Fibroblast of skin of scalp (primary cell): ENCODE results near the gene RTKN. TPM values are rescaled to one million over a fixed set of nuclear protein-coding genes. Genes with fewer than 3 reads are reported as not detected.
A peak's percentile ranks its signal among the peaks of the same experiment; 100 is the strongest.
"Not testable (repeated sequence)": the region's sequence is repeated elsewhere in the genome, so short reads cannot be mapped to it uniquely, and the experiment has no call there.

Source experiments
- DNase-seq: peaks from one replicate; pipeline ENCODE4 v3.0.0-alpha.2; 2013
- polyA plus RNA-seq, 2 experiments: library from polyadenylated mRNA; unstranded; fragments of 120-200 nt; gene quantifications; one replicate each; pipeline ENCODE4 v1.2.1, GENCODE V29; 2013; ENCODE audit not compliant: insufficient read length in 2 of 2

Gene RTKN
- polyA plus RNA-seq (2013, experiment 1 of 2; ENCODE audit: insufficient read length), result 9.0 TPM
- 12.0 TPM for polyA plus RNA-seq (2013, experiment 2 of 2; ENCODE audit: insufficient read length)

- DNase-seq, result no peak
Observed at GRCh38 chr2:74441690-74442482, at the start of gene RTKN. Gene RTKN, minus strand, starts transcription at chr2:74441937. Its CDS starts 121 bp downstream, at chr2:74441816.

GRCh38 chr2:74489906-74490305 is 48.2 kb upstream of the RTKN start:
- DNase-seq, result no peak

- no peak for DNase-seq
Observed at GRCh38 chr2:74488643-74489481, 47.1 kb upstream of the RTKN start.

- DNase-seq, result no peak
Observed at GRCh38 chr2:74486141-74486540, 44.4 kb upstream of the RTKN start.

GRCh38 chr2:74483675-74484164 is 42.0 kb upstream of the RTKN start:
- not testable (repeated sequence) for DNase-seq

- DNase-seq, result peak; percentile 95
Observed at GRCh38 chr2:74482801-74483674, 41.3 kb upstream of the RTKN start, which contains the start of the genes CCDC142 and TTC31. Gene CCDC142, minus strand, starts transcription at chr2:74482998. Its CDS starts 161 bp downstream, at chr2:74482837. Gene TTC31, plus strand, starts transcription at chr2:74483081. Its CDS starts 15 bp downstream, at chr2:74483096.

- DNase-seq, result no peak
Observed at GRCh38 chr2:74481961-74482800, 40.4 kb upstream of the RTKN start.

- DNase-seq, result no peak
Observed at GRCh38 chr2:74481431-74481830, 39.7 kb upstream of the RTKN start.

- no peak for DNase-seq
Observed at GRCh38 chr2:74474899-74475298, 33.2 kb upstream of the RTKN start.

- no peak for DNase-seq
Observed at GRCh38 chr2:74474481-74474880, 32.7 kb upstream of the RTKN start.

- DNase-seq, result no peak
Observed at GRCh38 chr2:74472945-74473258, 31.2 kb upstream of the RTKN start.

GRCh38 chr2:74472086-74472944 is 30.6 kb upstream of the RTKN start, which contains the start of gene MRPL53:
Gene MRPL53, minus strand, starts transcription at chr2:74472680. Its CDS starts 20 bp downstream, at chr2:74472660.
- DNase-seq, result peak; percentile 95

- DNase-seq, result no peak
Observed at GRCh38 chr2:74471332-74472065, 29.8 kb upstream of the RTKN start.

- DNase-seq, result not testable (repeated sequence)
Observed at GRCh38 chr2:74470742-74471141, 29.0 kb upstream of the RTKN start.

GRCh38 chr2:74464406-74464805 is 22.7 kb upstream of the RTKN start:
- DNase-seq, result no peak

- DNase-seq, result no peak
Observed at GRCh38 chr2:74462786-74463105, 21.0 kb upstream of the RTKN start.

GRCh38 chr2:74462054-74462785 is 20.5 kb upstream of the RTKN start:
- DNase-seq, result no peak

- DNase-seq, result no peak
Observed at GRCh38 chr2:74461187-74462053, 19.7 kb upstream of the RTKN start.
